Mesothelial cell of epicardium (in vitro differentiated cells): Measurements from ENCODE around the gene FCHSD2. TPM values are rescaled to one million over a fixed set of nuclear protein-coding genes. Genes with fewer than 3 reads are reported as not detected.

ENCODE experiments used
- DNase-seq, 2 experiments: peaks; one replicate each; pipeline ENCODE4 v3.0.0; 2021; ENCODE audit warnings: low spot score in 2 of 2; ENCODE audit not compliant: unreplicated experiment in 2 of 2
- H3K27ac Mint-ChIP-seq: 2 replicates; pipeline ENCODE4 v1.8.0; 2021; ENCODE audit warnings: mixed read lengths
- H3K27me3 Mint-ChIP-seq: 2 replicates; pipeline ENCODE4 v1.8.0; 2021; ENCODE audit warnings: low read depth, mixed read lengths
- H3K36me3 Mint-ChIP-seq: 2 replicates; pipeline ENCODE4 v1.8.0; 2021; ENCODE audit warnings: mixed read lengths
- H3K4me1 Mint-ChIP-seq: 2 replicates; pipeline ENCODE4 v1.8.0; 2021; ENCODE audit warnings: mixed read lengths
- H3K4me3 Mint-ChIP-seq: 2 replicates; pipeline ENCODE4 v1.8.0; 2021; ENCODE audit warnings: mild to moderate bottlenecking, moderate library complexity, mixed read lengths
- H3K9me3 Mint-ChIP-seq: 2 replicates; pipeline ENCODE4 v1.8.0; 2021; ENCODE audit warnings: mixed read lengths
- total RNA-seq: library from RNA; stranded (reverse); gene quantifications from 3 replicates; pipeline ENCODE4 v1.2.1, GENCODE V29; 2021
- TF ChIP-seq, protein P1 (sequence below): fragments of 200-600 bp; sonication (generic); IDR thresholded peaks from one replicate; pipeline ENCODE4 v1.5.0; 2021; ENCODE audit warnings: antibody characterized with exemption; ENCODE audit not compliant: unreplicated experiment

The FCHSD2 gene
- total RNA-seq, 1 donor from 2014 or later, result 33.8 TPM

DNA sequence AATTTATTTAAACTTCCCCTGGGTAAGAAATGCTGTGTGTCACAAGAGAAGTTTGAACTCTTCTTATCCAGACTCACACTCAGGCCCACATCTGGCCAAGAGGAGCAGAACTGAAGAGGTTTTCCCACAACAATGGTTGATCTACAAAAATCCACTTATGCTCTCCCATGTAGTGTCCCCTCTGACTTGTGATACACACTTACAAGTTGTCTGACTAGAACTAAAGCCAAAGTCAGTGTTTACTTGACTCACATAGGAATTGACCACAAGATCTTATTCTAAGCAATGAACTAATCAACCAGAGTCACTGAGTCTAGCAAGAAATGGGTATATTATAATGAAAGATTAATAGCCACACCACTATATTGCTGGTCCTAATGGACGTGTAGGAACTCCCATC, 194.9 kb downstream of the FCHSD2 start:
- no peak overlapping the region for H3K4me3 Mint-ChIP-seq
- no peak for DNase-seq

DNA sequence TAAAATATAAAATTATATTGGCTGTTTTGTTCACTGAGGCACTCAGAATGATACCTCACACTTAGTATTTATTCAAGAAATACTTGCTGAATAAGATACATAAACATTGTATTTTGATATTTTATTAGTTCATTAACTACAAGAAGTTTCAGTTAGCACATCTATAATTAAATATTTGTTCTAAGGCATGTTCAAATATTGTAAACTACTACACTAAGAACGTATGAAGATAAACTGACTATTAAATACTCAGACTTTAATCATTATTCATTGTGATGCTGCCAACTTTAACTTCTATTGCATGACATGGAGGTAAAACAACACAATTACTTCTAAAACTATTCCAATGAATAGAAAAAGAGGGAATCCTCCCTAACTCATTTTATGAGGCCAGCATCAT, 198.5 kb downstream of the FCHSD2 start:
- Mint-ChIP-seq H3K9me3 (peaks cover 3% of the 10 kb centered on the region), H3K4me3 (no peak overlapping the region), H3K27me3 (no peaks in the 10 kb centered on the region), H3K4me1 (no peaks in the 10 kb centered on the region), H3K36me3 (peaks cover 5% of the 10 kb centered on the region), H3K27ac (no peak overlapping the region)
- no peak for DNase-seq
- TF ChIP-seq, protein P1, sequence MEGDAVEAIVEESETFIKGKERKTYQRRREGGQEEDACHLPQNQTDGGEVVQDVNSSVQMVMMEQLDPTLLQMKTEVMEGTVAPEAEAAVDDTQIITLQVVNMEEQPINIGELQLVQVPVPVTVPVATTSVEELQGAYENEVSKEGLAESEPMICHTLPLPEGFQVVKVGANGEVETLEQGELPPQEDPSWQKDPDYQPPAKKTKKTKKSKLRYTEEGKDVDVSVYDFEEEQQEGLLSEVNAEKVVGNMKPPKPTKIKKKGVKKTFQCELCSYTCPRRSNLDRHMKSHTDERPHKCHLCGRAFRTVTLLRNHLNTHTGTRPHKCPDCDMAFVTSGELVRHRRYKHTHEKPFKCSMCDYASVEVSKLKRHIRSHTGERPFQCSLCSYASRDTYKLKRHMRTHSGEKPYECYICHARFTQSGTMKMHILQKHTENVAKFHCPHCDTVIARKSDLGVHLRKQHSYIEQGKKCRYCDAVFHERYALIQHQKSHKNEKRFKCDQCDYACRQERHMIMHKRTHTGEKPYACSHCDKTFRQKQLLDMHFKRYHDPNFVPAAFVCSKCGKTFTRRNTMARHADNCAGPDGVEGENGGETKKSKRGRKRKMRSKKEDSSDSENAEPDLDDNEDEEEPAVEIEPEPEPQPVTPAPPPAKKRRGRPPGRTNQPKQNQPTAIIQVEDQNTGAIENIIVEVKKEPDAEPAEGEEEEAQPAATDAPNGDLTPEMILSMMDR, result no peak

More for the DNA sequence above, 194.9 kb downstream of the FCHSD2 start:
- no peak overlapping the region for H3K27ac Mint-ChIP-seq
- peaks cover 8% of the 10 kb centered on the region for H3K36me3 Mint-ChIP-seq
- H3K27me3 Mint-ChIP-seq, result no peaks in the 10 kb centered on the region
- TF ChIP-seq, protein P1, result no peak
- H3K9me3 Mint-ChIP-seq, result peaks cover 11% of the 10 kb centered on the region
- no peaks in the 10 kb centered on the region for H3K4me1 Mint-ChIP-seq

DNA sequence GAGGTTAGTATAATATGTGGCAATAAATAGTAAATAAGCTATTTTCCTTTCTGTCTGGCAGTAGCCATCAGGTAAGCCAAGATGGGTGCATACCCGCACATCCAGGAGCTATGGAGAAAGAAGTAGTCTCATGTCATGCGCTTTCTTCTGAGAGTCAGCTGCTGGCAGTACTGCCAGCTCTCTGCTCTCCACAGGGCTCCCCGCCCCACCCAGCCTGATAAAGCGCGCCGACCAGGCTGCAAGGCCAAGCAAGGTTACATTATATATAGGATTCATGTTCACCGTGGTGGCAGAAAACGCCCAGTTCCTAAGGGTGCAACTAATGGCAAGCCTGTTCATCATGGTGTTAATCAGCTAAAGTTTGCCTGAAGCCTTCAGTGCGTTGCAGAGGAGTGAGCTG, 201.7 kb downstream of the FCHSD2 start:
- Mint-ChIP-seq H3K36me3 (peaks cover 3% of the 10 kb centered on the region), H3K4me3 (no peak overlapping the region), H3K4me1 (no peaks in the 10 kb centered on the region), H3K27me3 (no peaks in the 10 kb centered on the region), H3K9me3 (peaks cover 3% of the 10 kb centered on the region), H3K27ac (no peak overlapping the region)
- TF ChIP-seq, protein P1, result no peak
- no peak for DNase-seq

DNA sequence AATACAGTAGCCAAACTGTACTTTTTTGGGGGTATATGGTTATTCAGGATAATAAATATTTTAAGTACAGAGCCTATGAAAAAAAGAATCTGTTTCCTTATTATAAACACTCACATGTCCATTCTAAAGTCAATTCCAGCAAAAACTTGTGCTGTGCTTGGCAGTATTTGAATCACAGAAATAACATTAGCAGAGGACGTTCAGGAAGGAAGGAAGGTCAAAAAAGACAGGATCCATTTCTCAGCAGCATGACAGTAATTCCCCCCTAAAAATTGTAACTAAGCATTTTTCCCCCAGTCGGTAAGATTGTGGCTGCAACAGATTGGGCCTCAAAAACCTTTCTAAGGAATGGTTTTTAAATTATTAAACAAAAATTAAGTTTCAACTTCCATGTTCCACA, 203.1 kb downstream of the FCHSD2 start:
- DNase-seq, result no peak
- H3K4me3 Mint-ChIP-seq, result no peak overlapping the region
- H3K27ac Mint-ChIP-seq, result no peak overlapping the region
- no peaks in the 10 kb centered on the region for H3K27me3 Mint-ChIP-seq
- peaks cover 3% of the 10 kb centered on the region for H3K4me1 Mint-ChIP-seq
- peaks cover 3% of the 10 kb centered on the region for H3K36me3 Mint-ChIP-seq
- peaks cover 3% of the 10 kb centered on the region for H3K9me3 Mint-ChIP-seq
- TF ChIP-seq, protein P1, result no peak

DNA sequence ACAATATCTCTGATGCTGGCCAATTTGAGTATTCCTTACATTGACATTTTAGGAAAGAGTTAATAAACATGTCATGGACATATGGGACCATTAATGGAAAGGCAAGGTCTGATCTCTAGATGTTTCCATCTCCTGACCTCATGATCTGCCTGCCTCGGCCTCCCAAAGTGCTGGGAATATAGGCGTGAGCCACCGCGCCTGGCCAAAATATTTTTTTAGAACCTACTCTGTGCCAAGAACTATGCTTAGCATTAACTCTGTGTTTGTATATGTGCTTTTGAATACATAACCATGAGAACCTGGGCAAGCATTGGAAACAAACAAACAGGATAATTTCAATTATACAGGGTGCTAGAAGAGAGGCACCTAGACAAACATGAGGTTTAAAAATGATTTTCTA, 204.7 kb downstream of the FCHSD2 start:
- H3K27me3 Mint-ChIP-seq, result no peaks in the 10 kb centered on the region
- no peak overlapping the region for H3K4me3 Mint-ChIP-seq
- no peak for DNase-seq
- TF ChIP-seq, protein P1, result no peak
- no peak overlapping the region for H3K27ac Mint-ChIP-seq
- H3K9me3 Mint-ChIP-seq, result peaks cover 3% of the 10 kb centered on the region
- H3K4me1 Mint-ChIP-seq, result peaks cover 3% of the 10 kb centered on the region
- peaks cover 3% of the 10 kb centered on the region for H3K36me3 Mint-ChIP-seq

DNA sequence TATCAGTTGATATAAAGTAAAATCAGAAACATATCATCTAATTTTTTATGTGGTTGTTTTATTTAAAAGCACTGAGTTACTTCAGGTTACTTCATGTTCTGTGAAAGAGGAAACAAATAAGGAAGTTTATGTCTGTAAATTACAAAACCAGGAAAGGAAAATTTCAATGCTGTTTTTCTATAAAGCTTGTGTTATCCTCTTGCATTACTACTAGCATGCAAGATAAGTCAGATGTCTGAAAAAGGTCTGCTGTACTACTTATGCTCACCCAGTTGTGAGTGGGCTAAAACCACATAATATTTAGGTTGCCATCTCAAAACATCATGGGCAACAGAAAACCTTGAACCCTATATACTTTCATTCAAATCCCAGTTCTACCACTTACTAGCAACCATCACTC, 206.4 kb downstream of the FCHSD2 start:
- Mint-ChIP-seq H3K4me1 (peaks cover 3% of the 10 kb centered on the region), H3K4me3 (no peak overlapping the region), H3K27me3 (no peaks in the 10 kb centered on the region), H3K36me3 (no peaks in the 10 kb centered on the region), H3K9me3 (no peaks in the 10 kb centered on the region), H3K27ac (no peak overlapping the region)
- no peak for DNase-seq
- TF ChIP-seq, protein P1, result no peak
